NAMALWA (cell line): ENCODE data around the gene UBTF.
A peak's percentile ranks its signal among the peaks of the same experiment; 100 is the strongest.

Source experiments
- DNase-seq: peaks from one replicate; pipeline ENCODE4 v3.0.0-alpha.2; 2015; ENCODE audit warnings: low spot score

The UBTF gene

GRCh38 chr17:44213403-44214229 lies 5.9 kb downstream of the UBTF start:
- no peak for DNase-seq

- DNase-seq: no peak
These were observed 6.7 kb downstream of the UBTF start for GRCh38 chr17:44212507-44213402.

GRCh38 chr17:44211281-44212265 lies 7.9 kb downstream of the UBTF start:
- DNase-seq: no peak

- peak; percentile 94 for DNase-seq
These were observed 8.9 kb downstream of the UBTF start for GRCh38 chr17:44210342-44211192.

- no peak for DNase-seq
These were observed 9.6 kb downstream of the UBTF start for GRCh38 chr17:44209786-44210341.

GRCh38 chr17:44207743-44208142 lies 11.7 kb downstream of the UBTF start:
- DNase-seq: no peak

GRCh38 chr17:44207319-44207718 lies 12.2 kb downstream of the UBTF start:
- no peak for DNase-seq

GRCh38 chr17:44206825-44207155 lies 12.7 kb downstream of the UBTF start:
- no peak for DNase-seq

GRCh38 chr17:44205962-44206824 lies 13.3 kb downstream of the UBTF start:
- DNase-seq: peak; percentile 42

GRCh38 chr17:44204441-44204882 lies 15.0 kb downstream of the UBTF start:
- DNase-seq: no peak

- peak; percentile 86 for DNase-seq
These were observed 15.6 kb downstream of the UBTF start for GRCh38 chr17:44203731-44204440.

- DNase-seq: no peak
These were observed 16.7 kb downstream of the UBTF start for GRCh38 chr17:44202756-44203155.

- DNase-seq: no peak
These were observed 18.9 kb downstream of the UBTF start for GRCh38 chr17:44200478-44201155.

GRCh38 chr17:44199553-44200477 lies 19.7 kb downstream of the UBTF start, which contains the start of gene ATXN7L3:
ATXN7L3 (minus strand) TSS chr17:44199884; CDS start chr17:44198070, 1,814 bp downstream.
- peak; percentile 97 for DNase-seq

- peak; percentile 62 for DNase-seq
These were observed 20.5 kb downstream of the UBTF start for GRCh38 chr17:44198721-44199552.
